HL-60/S4 (cell line): ENCODE data around the gene RERG.
"Not testable (repeated sequence)": the region's sequence is repeated elsewhere in the genome, so short reads cannot be mapped to it uniquely, and the experiment has no call there.

ENCODE experiments used
- in situ Hi-C: fragments of 300-500 bp; cut with MboI; formaldehyde crosslinking; loops from 2 replicates; pipeline ENCODE4 v1.14.3; 2022; ENCODE audit warnings: low sequenced_read_pairs

Gene RERG, protein sequence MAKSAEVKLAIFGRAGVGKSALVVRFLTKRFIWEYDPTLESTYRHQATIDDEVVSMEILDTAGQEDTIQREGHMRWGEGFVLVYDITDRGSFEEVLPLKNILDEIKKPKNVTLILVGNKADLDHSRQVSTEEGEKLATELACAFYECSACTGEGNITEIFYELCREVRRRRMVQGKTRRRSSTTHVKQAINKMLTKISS

DNA sequence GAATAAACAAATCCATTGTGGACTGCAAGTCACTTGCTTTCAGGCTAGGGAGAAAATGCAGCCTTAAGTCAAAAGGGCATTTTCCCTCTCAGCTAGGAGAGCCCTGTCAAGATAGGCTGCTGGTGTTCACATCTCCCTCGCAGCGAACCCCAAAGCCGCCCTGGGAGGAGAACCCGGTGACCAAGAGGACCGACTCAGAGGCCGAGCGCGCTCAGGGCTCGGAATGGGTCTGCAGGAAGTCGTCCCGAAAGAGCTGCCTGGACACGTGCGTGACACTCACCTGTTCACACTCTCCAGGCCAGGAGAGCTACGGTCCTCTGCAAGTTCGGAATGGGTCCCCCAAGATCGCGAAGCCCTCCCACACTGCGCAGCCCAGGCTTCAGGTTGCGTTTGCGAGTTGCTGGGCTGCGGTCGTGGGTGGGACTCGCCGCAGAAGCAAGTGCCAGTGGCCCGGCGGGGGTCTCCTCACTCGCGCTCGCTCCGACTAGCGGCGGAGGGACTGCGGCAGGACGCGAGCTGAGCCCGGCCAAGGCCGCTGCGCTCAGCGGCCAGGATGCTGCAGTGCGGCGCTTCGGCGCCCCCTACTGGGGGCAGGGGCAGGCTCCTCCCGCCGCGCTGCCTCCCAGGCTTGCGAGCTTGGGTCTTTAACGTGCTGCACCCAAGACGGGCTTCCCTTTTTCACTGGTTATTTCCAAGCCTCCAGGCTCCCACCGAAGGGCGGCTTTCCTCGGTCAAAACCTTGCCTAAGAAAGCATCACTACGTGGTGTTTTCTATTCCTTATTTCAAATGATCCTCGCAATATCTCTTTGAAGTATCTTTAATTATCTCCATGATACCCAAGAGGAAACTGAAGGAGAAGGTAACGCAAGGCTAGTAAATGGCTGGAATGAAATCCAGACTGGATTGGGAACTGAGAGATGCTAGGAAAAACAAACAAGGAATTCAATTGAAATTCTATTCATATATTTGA is at the start of gene RERG:
TSS of gene RERG (minus strand) at position 503 of the 971 bp plus-strand sequence. CDS start 3,928 bp downstream, outside the sequence.
- in situ Hi-C loops = no loop called here

DNA sequence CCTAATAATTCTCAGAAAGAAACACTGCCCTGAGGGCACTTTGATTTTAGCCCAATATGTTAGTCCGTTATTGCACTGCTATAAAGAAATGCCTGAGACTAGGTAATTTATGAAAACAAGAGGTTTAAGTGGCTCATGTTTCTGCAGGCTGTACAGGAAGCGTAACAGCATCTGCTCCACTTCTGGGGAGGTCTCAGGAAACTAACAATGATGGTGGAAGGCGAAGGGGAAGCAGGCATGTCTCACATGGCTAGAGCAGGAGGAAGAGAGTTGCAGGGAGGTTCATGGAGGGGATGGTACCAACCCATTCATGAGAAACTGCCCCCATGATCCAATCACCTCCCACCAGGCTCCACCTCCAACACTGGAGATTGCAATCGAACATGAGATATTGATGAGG is 49.4 kb upstream of the RERG start:
- in situ Hi-C loops = loop anchor here (10.0 to 25.0 kb wide), 2 partner anchors 254 to 433 kb away; partner anchors contain the start of gene ART4

DNA sequence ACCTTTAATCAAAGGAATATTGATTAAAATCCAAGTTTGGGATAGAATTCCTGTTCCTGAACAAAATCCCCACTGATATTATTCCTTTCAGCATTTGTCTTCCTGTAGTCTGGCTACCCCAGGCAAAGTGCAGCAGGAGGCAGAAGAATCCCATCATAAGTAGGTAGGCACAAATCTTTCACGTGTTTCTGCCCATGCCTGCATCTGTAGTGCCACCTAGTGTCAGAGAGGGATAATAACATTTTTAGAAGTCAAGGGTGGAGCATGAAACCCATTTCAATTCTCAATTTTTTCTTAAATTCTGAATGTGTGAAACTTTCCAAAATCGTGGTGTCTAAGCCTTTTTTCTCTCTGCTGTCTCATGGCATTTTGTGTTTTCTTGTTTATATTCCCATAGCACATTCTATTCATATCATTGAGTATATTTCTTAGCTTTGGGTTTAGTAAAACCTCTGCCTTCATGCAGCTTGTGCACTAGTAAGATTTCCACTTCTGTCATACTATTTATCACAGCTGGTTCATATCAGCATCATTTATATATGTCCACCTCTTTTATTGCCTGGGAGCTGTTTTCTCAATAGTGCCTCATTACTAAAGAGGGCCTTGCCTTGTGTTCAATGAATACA is 47.8 kb upstream of the RERG start:
- in situ Hi-C loops = loop anchor here (25.0 kb wide), 1 partner anchor 432 kb away; the partner anchor contains the start of gene ART4

DNA sequence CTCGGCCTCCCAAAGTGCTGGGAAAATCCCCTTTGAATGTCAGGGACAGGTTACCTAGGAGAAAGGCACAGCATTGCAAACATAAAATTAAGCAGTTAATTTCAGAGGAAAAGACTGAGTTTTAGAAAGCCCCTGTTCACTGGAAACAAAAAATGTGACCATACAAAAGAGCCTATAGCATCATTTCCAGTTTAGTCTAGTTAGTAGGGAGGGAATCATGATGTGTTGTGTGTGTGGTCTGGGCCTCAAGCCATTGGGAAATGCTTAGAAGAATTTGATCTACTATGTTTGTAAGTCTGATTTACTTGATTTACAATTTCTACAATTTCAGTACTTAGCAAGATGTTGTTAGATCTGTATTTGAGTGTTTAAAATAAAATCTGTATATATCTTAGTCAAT is 47.1 kb upstream of the RERG start:
- in situ Hi-C loops = loop anchor here (25.0 kb wide), 1 partner anchor 431 kb away; the partner anchor contains the start of gene ART4

DNA sequence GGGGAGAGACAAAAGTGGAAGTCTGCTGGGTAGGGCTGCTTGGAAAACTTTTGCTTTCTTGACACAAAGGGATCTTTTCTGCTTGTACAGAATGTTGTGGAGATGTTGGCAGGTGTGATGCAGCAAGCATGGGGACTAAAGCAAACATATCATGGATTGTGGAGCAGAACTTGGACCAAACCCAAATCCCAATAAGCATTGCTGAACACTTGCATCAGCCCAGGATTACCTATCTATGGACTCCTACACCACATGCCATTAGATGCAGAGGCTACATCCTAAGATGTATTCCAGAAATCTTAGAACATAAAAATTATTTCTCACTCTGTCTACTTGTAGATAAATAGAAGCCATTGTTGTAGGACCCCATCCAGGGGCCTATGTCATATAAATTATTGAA is 44.7 kb upstream of the RERG start:
- in situ Hi-C loops = loop anchor here (25.0 kb wide), 1 partner anchor 429 kb away; the partner anchor contains the start of gene ART4

DNA sequence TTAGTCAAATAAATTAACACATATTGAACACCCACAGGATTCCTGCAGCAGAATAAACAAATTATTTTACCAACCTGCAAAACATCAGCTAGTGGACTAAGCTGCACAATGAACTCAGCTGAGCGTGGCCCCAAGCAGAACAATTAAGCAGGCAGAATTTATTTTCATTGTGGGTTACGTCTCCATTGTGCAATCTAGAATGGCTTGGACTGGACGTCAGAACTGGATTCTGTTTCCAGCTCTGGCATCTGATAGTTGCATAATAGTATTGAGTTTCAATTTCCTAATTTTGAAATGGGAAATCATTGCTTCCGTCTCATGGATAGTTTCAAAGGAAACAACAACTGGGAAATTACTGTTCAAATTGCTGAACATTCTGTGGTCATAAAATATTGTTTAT is 35.5 kb upstream of the RERG start:
- in situ Hi-C loops = loop anchor here (25.0 kb wide), 1 partner anchor 419 kb away; the partner anchor contains the start of gene ART4

DNA sequence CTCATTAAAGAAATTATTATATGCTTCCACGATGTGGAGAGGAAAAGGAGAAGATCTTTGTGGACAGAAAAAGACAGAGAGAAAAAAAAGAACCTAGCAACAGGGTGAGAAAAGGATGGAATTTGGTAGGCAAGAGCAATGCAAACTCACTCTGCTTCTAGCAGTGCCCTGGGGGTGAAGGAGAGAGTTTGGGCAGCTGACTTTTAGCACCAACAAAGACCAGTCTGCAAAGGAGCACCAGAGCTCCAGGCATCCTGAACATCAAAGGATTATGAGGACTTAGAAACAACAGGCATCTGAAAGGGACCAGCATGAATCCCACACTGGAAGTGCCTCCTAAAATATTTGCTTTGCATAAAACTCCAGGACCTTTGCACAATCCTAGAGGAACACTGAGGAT is 32.8 kb upstream of the RERG start:
- in situ Hi-C loops = loop anchor here (25.0 kb wide), 1 partner anchor 417 kb away; the partner anchor contains the start of gene ART4

DNA sequence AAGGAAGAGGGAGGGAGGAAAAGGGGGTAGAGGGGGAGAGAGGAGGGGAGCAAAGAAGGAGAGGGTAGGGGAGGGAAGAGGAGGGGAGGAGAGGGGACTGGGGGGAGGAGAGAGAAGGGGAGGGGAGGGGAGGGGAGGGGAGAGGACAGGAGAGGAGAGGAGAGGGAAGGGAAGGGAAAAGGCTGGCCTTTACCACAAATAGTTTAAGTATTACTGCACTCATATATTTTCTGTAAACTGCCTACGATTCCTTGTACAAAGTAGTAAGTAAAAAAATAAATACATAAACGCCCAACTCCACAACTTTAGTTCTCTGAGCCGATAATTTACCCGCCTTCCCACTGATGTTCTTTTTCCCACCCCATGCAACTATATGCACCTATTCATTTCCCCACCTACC is 23.7 kb upstream of the RERG start:
- in situ Hi-C loops = no loop called here

DNA sequence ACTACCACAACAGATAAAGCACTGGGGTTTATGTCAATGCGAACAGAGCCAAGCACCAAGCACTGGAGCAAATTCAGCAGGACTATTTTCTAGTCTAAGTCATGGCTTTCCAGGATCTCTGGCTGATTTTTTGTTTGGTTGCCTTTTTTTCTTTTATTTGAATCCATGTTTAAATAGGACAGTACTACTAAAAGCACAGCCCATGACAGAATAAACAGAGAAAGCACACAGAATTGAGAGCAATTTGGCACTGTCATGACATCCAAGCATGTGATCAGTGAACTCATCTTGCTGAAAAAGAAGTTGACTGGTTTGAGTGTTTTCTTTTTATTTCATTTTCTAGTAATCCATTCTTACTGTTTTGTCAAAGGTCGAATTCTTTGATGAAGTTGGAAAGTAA is 23.1 kb upstream of the RERG start:
- in situ Hi-C loops = no loop called here

DNA sequence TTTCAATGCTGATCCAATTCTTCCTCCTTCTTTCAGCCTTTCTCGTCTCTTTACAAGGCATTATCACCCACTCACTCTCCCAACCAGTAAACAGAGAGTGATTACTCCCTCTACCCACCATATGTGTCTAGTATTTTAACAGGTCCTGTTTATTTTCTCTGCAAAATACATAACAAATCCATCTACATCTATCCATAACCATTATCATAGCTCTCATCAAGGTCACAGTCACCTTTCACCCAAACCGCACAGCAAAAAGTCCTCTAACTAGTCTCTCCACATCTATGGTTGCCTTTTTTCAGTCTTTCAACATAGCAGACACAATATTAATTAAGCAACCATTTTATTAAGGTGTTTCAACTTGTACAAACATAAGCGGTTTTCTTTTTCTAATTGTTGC is 21.9 kb upstream of the RERG start:
- in situ Hi-C loops = no loop called here

DNA sequence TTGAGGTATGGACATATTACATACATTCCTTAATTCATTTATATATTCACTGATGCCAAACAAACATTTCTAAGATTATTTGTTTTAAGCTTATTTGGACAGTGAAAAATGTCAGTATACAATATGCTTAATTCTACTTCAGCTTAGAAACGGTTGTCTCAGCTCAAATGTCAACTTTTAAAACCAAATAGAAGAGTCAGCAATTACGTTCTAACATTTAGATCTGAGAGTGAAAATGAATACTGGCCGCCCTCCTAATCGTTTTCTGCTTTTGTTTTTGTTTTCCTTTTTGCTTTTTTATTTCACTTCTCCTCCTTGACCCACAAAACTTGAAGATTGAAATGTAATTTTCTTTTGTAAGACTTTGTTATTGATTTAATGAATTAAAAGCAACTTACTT is 19.7 kb upstream of the RERG start:
- in situ Hi-C loops = no loop called here

DNA sequence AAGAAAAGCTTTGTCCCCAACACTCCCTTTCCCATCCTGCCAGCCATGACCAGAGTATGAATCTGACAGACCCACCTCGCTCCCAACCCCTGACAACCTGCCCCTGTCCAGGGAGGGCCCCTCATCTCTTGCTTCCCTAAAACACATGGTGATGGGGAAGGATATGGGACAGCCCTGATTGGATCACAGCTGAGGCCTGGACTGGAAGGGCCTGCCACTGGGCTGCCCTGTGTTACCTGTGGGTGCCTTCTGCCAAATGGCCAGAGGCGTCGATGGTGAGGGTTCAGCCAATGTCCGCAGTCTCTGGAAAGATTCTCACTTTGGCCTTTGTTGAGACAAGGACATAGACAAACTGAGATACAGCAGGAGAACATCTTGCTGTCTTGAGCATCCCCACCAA is 13.3 kb upstream of the RERG start:
- in situ Hi-C loops = no loop called here

DNA sequence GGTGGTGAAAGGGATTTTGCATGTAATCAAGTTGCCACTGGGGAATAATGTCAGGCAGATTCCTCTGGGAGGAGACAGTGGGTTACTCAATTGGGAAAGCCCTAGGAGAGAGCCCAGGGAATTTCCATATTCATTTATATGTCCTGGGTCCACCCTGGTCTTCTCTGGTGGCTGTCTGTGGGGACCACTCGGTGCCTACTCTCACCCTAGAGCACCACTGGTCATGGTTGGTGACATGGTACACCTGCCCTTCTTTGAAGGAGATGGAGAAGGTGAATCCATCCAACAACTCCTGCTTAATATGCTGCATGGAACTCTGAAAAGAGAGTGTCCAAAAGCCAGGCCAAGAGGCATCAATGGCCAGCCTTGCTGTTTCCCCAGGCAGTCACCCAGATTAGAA is 12.8 kb upstream of the RERG start:
- in situ Hi-C loops = no loop called here

DNA sequence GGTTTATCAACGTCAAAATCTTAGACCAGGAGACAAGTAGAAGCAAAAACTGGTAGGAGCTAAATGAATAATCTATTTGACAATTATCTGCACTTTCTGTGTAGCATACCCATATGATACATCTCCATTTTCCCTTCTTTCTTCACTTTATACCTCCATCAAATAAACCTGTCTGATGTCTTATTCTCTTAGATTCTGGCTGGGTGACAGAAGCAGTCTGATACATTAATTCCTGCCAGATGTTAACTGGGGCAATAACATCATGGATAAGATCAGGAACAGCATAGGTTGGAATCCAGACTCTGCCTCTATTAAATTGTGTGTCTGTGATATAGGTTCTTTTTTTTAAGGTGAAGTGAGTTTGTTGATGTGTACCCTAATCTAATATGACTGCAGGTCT is 11.7 kb upstream of the RERG start:
- in situ Hi-C loops = no loop called here

DNA sequence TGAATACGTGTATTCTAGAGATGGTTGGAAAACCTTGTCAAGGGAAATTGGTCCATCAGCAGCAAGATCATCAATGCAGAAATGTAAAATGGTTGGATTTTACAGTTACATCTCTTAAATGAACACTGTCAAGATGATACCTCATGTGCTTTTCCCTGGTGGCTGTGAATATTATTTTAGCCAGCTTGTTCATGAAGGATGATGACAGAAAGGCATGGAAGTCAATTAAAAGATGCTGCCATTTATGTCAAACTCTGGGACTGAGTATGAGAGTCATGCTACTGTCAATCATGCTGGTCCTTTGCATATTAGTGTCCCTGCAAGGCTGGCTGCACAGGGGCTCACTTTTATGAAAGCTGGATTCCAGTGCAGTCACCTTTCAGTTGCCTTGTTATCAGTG is 10.3 kb upstream of the RERG start:
- in situ Hi-C loops = no loop called here

DNA sequence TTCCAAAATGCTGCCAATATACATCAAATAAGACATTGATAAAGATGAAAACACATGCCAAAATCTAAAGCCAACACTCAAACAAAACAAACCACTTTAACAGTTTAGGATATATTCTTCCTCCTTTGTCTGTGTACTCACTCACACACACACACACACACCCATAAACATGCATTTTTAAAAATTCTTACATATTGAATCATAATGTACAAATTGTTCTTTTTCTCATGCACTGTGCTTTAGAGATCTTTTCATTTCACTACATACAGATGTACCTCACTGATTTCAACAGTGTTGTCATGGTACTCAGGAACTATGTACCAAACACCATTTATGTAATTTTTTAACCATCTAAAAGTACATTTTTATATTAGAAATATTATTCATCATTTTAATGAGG is 9.5 kb upstream of the RERG start:
- in situ Hi-C loops = no loop called here

DNA sequence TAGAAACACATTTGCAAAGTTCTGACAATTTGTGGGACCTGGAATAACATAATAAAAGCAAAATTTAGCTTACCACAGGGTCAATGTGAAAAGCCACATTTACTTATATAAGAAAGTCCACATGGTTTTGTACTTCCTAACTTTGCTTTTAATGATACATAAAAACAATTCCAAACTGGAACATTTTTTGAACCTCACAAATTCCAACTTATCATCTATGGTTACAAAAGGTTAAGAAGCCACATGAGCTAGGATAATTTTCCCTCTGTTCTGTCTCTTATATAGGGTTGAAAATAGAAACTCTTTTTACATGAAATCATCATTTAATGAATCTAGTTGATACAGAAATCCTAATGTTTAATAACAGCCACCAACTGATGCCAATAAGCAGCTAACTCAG is 8.9 kb upstream of the RERG start:
- in situ Hi-C loops = no loop called here

DNA sequence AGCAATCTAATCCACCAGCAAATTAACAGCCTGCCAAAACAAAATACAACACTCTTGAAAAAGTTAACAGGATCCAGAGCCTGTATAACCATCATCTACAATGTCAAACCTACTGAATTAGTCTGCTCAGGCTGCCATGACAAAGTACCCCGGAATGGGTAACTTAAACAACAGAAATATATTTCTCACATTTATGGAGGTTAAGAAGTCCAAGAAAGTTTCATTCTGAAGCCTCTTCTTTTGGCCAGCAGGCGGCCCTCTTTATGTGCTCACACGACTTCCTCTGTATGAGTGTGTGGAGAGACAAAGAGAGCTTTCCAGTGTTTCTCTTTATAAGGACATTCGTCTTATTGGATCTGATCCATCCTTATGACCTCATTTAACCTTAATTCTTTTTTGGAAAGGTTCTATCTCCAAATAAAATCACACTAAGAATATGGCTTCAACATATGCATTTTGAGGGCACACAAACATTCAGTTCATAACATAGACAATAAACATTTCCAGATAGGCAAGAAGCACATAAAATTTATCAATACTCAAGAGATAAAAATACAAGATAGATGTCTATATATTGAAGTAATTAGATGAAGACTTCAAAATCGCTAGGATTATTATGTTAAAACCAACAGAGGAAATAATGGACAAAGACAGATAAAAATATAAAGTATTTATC is 5.9 kb upstream of the RERG start:
- in situ Hi-C loops = no loop called here

DNA sequence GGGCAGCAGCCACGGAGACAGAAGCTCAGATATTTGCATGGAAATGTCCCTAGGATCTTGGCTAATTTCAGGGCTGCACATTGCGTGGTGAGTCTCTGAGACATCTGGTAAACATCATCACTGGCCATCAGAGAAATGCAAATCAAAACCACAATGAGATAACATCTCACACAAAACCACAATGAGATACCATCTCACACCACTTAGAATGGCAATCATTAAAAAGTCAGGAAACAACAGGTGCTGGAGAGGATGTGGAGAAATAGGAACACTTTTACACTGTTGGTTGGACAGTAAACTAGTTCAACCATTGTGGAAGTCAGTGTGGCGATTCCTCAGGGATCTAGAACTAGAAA is 4.6 kb upstream of the RERG start:
- in situ Hi-C loops = not testable (repeated sequence)

DNA sequence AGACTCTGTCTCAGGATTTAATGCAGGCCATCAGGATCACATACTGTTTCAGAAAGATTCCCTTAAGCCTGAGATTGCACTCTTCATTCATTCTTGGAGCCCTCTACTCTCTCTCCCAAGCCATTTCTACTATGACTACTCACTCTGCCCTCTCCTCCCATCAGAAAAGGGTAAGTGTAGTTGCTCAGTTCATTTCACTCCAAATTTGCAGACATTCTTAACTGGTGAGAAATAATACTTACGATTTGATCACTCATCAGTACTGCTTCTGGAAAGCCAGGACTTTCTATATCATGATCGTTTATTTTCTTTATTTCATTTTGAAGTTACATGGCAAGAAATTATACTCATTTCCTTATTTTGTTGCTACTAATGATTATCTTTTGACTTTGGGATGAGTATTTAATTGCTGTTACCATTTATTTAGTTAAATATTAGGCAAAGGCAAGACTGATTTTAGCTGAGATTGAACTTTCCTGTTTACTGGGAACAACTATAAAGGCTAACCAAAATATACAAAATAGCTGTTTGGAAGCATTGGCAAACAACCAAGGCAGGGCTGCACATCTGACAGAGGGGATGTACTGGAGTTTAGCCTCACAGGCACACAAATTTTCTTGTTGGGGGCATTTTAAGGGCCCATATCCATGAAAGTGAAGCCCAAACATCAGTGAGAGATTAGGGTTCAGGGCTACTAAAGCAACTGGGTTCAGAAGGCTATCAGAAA is 4.1 kb upstream of the RERG start:
- in situ Hi-C loops = no loop called here
